NCI-H187 treated with DMSO at 0.1 percent for 48 hours (cell line): ENCODE results near the gene TNNI3K.

Source experiments
- DNase-seq: peaks from one replicate; lab custom pipeline; 2025; lab: John Stamatoyannopoulos, UW

The TNNI3K gene

DNA sequence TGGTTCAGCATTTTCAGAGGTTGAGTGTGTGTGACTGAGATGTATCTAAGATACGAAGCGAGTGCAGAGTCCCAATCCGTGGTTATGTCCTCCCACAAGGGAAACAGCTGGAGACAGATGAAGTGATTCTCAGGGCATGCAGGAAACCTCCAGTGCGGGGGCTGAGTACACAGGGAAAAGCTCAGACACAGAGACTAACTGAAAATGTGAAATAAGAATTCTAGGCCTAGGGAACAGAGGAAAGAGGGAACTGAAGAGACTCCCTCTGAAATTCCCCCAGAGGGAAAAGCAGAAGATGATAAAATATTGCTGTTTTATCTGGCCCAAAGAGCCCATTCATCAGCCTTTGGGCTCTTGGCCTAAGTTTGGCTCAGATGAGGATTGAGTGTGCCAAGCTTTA is 160.4 kb downstream of the TNNI3K start:
- no peak for DNase-seq

GRCh38 chr1:74396462-74396861 is 161.3 kb downstream of the TNNI3K start:
- no peak for DNase-seq

GRCh38 chr1:74396933-74397332 is 161.7 kb downstream of the TNNI3K start:
- no peak for DNase-seq

DNA sequence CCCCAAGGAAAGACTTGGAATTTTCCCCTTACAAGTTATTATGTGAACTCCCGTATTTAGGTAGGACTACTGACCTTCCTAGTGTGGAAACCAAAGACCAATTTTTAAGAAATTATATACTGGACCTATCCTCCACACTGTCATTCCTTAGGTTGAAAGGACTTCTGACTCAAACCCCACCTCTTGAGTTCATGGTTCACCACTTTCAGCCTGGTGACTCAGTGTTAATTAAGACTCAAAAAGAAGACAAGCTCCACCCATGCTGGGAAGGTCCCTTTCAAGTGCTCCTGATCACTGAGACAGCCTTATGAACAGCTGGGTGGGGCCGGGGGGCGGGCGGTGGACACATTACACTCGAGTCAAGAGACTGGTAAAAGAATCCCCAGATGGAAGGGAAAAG is 164.1 kb downstream of the TNNI3K start:
- DNase-seq, result no peak

- no peak for DNase-seq
These were observed 167.7 kb downstream of the TNNI3K start for GRCh38 chr1:74402873-74403272.

GRCh38 chr1:74403606-74404005 is 168.4 kb downstream of the TNNI3K start:
- no peak for DNase-seq

GRCh38 chr1:74406759-74407158 is 171.6 kb downstream of the TNNI3K start:
- DNase-seq, result no peak

DNA sequence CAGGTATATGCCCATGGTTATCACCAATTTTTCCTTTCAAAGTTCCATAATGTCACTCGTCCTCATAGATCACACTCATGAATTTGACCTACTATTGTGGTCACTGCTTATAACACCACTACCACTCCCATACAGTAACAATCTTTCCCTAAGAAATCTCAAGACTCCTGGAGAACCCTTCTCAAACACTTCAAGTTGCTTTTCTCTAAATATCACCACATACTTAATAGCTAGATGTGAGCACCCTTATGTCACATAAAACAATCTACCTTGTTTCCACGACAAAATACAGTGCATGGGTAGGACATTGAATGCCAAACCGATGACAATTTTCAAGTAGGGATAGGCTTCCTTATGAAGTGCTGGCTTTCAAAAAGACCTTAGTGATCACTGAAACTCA is 172.7 kb downstream of the TNNI3K start:
- DNase-seq, result no peak

GRCh38 chr1:74412244-74412643 is 177.1 kb downstream of the TNNI3K start:
- DNase-seq, result no peak

DNA sequence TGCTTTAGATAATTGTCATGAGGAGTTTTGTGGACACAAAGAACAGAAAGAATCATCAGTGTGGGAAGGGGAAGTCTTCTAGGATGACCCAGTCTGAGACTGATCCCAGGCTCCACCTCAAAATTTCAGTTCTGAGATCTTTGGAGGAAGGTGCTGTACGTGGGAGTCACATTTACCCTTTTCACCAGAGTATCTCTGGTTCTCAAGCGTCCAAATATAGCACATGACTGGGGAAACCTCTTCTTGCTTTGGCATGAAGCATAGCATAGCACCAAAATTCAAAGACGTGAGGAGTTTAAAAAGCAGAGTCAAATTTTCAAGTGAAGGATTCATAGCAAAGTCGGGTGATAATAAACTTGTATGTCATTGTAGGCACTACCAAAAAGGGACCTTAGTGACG is 180.7 kb downstream of the TNNI3K start:
- no peak for DNase-seq

GRCh38 chr1:74419611-74420010 is 184.4 kb downstream of the TNNI3K start:
- no peak for DNase-seq

DNA sequence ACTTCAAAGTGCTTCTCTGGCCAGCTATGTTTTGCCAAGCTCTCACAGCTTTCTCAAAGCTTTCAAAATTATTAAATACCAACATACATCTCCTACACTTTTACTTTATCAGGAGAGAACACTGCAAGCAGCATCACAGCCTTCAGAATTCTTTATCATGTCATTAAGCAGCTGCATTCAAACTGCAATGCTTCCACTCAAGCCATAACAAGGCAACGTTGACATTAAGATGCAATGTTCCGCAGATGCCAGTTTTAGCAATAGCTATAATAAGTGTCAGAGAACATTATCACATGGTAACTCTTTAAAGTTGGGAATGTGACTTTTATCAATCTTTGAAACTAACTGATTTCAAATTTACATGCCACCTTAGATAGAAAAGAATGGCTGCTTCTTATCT is 185.3 kb downstream of the TNNI3K start:
- no peak for DNase-seq

GRCh38 chr1:74422421-74423292 is 187.5 kb downstream of the TNNI3K start:
- DNase-seq, result peak; percentile 26

- DNase-seq, result no peak
These were observed 188.3 kb downstream of the TNNI3K start for GRCh38 chr1:74423471-74423870.

GRCh38 chr1:74425676-74426075 is 190.5 kb downstream of the TNNI3K start:
- DNase-seq, result no peak

DNA sequence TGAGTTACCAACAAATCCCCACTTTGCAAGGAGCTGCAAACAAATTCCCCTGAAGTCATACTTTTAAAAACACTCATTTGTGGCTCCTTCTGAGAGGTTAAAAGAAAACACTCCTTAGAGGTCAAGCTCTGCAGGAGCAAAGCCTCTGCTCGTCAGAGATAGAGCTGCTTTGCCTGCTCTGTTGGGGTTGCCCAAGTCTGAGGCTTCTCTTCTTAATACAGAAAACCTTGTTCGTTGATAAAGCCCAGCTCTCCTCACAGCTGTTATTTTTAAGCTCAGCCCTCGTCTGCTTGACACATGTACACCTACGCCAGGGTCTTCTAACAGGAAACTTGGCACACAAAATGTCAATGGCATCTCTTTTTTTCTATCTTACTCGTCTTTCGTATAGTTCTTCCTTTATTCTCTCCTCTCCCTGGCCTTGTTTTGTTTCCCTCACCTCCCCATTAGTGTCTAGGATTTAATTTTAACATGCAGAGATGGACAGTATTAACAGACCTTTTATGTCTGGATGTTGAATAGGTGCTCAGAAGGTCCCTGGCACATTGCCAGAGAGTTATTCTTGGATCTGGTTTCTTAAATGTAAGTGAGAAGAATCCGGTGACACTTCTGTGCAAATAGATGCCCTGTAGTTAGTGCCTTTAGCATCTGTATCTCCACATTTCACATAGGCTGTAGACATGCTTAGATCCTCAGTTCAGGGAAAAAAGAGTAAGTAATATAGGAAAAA is 191.2 kb downstream of the TNNI3K start:
- DNase-seq, result no peak

DNA sequence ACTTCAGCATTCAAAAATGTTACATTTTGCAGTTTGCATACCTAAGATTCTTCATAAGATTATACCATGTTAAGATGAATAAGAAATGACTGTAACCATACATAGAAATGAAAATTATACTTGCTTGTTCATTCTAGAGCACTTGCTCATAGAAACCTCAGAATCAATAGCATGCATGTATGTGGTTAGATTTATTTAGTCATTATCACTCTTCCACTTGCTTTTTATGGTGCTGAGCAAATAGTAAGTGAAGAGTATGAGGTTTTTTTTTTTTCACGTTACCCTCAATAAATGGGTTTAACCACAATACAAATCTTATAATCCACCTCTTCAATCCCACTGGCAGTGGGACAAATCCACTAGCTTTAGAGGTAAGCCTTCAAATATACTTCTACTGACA is 192.5 kb downstream of the TNNI3K start:
- DNase-seq, result no peak

- DNase-seq, result no peak
These were observed 194.4 kb downstream of the TNNI3K start for GRCh38 chr1:74429580-74429979.

- no peak for DNase-seq
These were observed 195.3 kb downstream of the TNNI3K start for GRCh38 chr1:74430342-74430934.

GRCh38 chr1:74431531-74431930 is 196.3 kb downstream of the TNNI3K start:
- DNase-seq, result no peak

GRCh38 chr1:74432325-74432724 is 197.1 kb downstream of the TNNI3K start:
- DNase-seq, result no peak

DNA sequence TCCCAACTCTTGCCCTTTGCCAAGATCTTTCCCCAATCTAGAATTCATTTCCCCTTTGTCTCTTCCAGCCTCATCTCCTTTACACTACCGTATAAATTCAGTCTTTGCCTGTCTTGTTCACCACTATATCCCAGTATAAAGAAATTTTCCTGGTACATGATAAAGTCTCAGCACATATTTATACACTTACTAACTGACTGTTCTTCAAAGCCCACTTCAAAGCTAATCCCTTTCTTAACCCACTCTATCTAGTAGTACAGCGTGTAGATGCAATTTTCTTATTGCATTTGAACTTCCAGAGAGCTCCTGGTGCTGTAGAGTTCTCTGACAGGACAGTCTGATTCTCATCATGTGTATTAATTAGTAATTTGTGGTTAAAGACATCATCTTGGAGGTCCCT is 199.1 kb downstream of the TNNI3K start:
- DNase-seq, result no peak

GRCh38 chr1:74436078-74436477 is 200.9 kb downstream of the TNNI3K start:
- DNase-seq, result no peak
